BE2C (cell line): Measurements from ENCODE around the gene ELP1.

Experiments used
- DNase-seq: peaks from one replicate; pipeline ENCODE4 v3.0.0-alpha.2; 2020
- H3K27me3 ChIP-seq: fragments of 250-450 bp; sonication (Bioruptor Pico); 2 replicates; pipeline ENCODE4 v1.5.1; 2020; ENCODE audit warnings: mild to moderate bottlenecking
- H3K36me3 ChIP-seq: fragments of 250-450 bp; sonication (Bioruptor Pico); 2 replicates; pipeline ENCODE4 v1.5.1; 2020; ENCODE audit warnings: mild to moderate bottlenecking
- H3K4me1 ChIP-seq: fragments of 250-450 bp; sonication (Bioruptor Pico); 2 replicates; pipeline ENCODE4 v1.5.1; 2020
- H3K4me3 ChIP-seq: 2 replicates; pipeline ENCODE4 v1.5.1; 2011; ENCODE audit warnings: low read depth, low read length
- H3K9me3 ChIP-seq: fragments of 250-450 bp; sonication (Bioruptor Pico); 2 replicates; pipeline ENCODE4 v1.5.1; 2020
- TF ChIP-seq, protein P1 (sequence below): IDR thresholded peaks from 2 replicates; pipeline ENCODE4 v1.5.1; 2012; ENCODE audit warnings: mild to moderate bottlenecking, low read depth, low read length

ELP1 gene

DNA sequence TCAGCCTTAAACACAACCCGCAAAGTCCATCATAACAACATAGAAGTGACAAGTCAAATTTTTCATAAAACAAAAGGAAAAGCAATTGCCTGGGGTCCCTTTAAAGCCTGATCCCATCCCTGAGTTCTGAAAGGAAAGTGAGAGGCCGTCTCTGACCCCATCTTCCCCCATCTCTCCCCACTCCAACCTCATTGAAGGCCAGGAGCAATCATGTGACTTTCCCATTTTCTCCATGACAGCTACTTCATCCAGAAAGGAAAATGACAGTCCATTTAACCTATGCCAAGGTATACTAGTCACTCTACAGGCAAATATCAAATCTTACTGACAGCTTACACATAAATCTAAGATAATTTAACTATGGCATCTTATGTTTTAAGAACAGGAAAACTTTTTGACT lies 56.4 kb downstream of the ELP1 start:
- no peaks in the 10 kb centered on the region for H3K27me3 ChIP-seq
- H3K36me3 ChIP-seq, result peaks cover 63% of the 10 kb centered on the region
- no peak overlapping the region for H3K4me3 ChIP-seq
- no peaks in the 10 kb centered on the region for H3K9me3 ChIP-seq
- TF ChIP-seq, protein P1, sequence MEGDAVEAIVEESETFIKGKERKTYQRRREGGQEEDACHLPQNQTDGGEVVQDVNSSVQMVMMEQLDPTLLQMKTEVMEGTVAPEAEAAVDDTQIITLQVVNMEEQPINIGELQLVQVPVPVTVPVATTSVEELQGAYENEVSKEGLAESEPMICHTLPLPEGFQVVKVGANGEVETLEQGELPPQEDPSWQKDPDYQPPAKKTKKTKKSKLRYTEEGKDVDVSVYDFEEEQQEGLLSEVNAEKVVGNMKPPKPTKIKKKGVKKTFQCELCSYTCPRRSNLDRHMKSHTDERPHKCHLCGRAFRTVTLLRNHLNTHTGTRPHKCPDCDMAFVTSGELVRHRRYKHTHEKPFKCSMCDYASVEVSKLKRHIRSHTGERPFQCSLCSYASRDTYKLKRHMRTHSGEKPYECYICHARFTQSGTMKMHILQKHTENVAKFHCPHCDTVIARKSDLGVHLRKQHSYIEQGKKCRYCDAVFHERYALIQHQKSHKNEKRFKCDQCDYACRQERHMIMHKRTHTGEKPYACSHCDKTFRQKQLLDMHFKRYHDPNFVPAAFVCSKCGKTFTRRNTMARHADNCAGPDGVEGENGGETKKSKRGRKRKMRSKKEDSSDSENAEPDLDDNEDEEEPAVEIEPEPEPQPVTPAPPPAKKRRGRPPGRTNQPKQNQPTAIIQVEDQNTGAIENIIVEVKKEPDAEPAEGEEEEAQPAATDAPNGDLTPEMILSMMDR, result no peak
- H3K4me1 ChIP-seq, result no peaks in the 10 kb centered on the region
- DNase-seq, result no peak

DNA sequence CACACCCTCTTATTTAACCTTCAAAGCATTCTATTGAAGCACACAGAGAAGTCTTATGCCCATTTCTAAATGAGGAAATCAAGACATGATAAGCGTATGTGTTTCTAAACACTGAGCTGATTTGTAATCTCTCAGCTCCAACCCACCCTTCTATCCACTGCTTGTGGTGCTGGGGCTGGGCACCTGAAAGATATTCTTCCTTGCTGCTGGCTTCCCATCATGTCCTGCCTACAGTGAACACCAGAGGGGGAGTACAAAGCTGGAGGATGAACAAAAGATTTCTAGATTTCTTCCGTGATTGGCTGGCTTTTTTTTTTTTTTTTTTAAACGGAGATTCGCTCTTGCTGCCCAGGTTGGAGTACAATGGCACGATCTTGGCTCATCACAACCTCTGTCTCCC lies 57.5 kb downstream of the ELP1 start:
- Histone ChIP-seq H3K36me3 (peaks cover 68% of the 10 kb centered on the region), H3K4me3 (no peak overlapping the region), H3K9me3 (no peaks in the 10 kb centered on the region), H3K4me1 (no peaks in the 10 kb centered on the region), H3K27me3 (no peaks in the 10 kb centered on the region)
- DNase-seq, result no peak
- TF ChIP-seq, protein P1, result no peak

DNA sequence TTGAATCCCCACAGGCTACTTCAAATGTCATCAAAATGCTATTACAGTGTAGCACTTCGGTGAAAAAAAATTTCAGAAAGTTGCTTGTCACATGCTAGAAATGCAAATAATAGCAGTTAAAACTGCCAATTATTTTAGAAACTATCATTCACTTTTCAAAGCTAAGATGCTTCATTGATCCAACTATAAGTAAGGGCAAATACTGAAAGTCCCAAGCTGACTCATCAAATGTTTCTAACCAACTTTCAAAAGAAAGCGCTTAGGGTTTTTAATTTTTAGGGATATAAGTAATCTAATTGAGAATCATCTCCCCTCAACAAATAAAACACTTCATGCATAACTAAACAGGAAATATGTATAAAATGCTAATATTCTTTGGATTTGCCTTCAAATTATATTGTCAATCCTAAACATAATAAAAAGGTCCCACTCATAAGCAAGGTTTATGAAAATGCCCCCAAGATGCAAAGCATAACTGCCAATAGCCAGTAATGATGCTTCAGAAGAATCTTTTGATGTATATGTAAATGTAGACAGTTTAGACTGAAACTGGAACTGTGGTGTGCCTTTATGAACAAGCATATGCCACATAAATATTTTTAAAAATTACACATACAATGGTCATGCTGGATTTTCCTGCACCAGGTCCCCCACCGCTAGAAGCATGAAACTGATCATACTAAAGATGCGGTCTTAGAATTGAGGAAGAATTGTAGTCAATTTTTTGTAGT lies 59.7 kb downstream of the ELP1 start:
- peaks cover 70% of the 10 kb centered on the region for H3K36me3 ChIP-seq
- H3K4me3 ChIP-seq, result no peak overlapping the region
- no peaks in the 10 kb centered on the region for H3K9me3 ChIP-seq
- no peaks in the 10 kb centered on the region for H3K27me3 ChIP-seq
- TF ChIP-seq, protein P1, result no peak
- no peak for DNase-seq
- H3K4me1 ChIP-seq, result no peaks in the 10 kb centered on the region

DNA sequence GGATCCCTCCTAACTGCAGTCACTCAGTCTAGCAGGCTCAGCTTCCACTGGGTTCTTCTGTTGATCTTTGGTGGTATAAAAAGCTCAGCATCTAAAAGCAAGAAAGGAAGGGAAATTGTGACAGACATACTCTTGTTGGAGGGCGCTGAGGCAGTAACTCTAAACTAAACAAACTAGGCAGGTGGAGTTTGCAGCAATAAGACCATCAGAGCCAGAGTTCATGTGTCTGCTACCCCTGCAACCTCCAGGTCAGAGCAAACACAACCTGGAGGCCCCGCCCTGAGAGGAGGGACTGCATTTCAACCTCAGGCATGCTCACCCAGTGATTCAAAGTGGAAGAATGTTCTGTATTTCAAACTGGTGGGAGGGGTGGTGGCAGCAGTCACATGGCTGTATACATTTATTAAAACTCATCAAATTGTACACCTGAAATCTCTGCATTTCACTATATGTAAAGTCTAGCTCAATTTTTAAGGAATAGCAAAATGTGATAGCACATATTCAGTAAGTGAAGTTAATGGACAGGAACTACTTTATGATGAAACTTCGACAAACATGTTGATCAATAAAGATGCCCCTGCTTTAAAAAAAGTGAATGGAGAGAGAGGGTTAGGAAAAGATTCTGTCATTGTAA lies 64.7 kb downstream of the ELP1 start:
- DNase-seq, result no peak
- Histone ChIP-seq H3K4me1 (no peaks in the 10 kb centered on the region), H3K27me3 (no peaks in the 10 kb centered on the region), H3K9me3 (no peaks in the 10 kb centered on the region), H3K36me3 (peaks cover 32% of the 10 kb centered on the region), H3K4me3 (no peak overlapping the region)
- TF ChIP-seq, protein P1, result no peak

DNA sequence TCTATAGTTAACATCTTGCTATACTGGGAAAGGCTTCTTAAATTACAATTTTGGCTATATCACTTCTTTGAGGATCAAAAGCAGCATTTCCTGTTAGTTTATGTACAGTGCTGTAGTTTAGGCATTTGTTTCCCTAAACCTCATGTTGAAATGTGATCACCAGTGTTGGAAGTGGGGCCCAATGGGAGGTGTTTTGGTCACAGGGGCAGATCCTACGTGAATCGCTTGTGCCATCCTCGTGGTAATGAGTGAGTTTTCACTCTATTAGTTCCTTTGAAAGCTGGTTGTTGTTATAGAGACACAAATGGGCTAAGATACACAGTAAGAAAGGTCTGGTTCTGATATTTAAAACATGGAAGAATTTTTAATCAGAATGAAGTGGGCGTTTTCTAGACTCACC lies 66.1 kb downstream of the ELP1 start:
- no peak overlapping the region for H3K4me3 ChIP-seq
- TF ChIP-seq, protein P1, result no peak
- no peak for DNase-seq
- H3K4me1 ChIP-seq, result no peaks in the 10 kb centered on the region
- H3K9me3 ChIP-seq, result no peaks in the 10 kb centered on the region
- H3K36me3 ChIP-seq, result peaks cover 24% of the 10 kb centered on the region
- no peaks in the 10 kb centered on the region for H3K27me3 ChIP-seq

DNA sequence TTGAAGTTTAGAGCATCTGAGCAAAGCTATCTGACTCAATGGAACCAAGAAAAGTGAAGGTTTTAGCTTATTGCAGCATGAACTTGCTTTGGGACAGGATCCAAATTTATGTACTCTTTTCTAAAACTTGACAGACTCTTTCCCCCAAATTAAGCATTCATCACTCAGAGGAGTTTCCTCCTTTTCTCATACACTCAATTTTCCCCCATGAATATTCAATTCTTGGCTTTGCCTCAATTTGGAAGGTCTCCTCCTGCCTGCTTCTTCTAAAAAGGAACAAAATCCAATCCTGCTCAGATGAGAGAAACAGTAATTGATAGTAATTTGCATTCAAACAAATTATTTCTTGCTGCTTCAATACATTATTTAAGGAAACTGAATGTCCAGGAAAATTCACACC lies 66.8 kb downstream of the ELP1 start:
- DNase-seq, result no peak
- Histone ChIP-seq H3K4me3 (no peak overlapping the region), H3K27me3 (no peaks in the 10 kb centered on the region), H3K36me3 (peaks cover 21% of the 10 kb centered on the region), H3K9me3 (no peaks in the 10 kb centered on the region), H3K4me1 (no peaks in the 10 kb centered on the region)
- TF ChIP-seq, protein P1, result no peak
